Tibial nerve (tissue), 4 donors: ENCODE measurements around the gene STYK1.

ENCODE experiments used
- CTCF ChIP-seq, 5 experiments: fragments of 200-600 bp in 3 of 5; fragments of 450-650 bp in 2 of 5; sonication (generic) in 3 of 5; IDR thresholded peaks; one replicate each; pipeline ENCODE4 v1.5.1; 2016 to 2019; ENCODE audit warnings: antibody characterized with exemption in 5 of 5, mild to moderate bottlenecking in 3 of 5, moderate library complexity in 2 of 5
- EP300 ChIP-seq, 2 donors: sonication (generic); formaldehyde crosslinking; IDR thresholded peaks; one replicate each; pipeline ENCODE4 v1.6.1; 2017; ENCODE audit warnings: antibody characterized with exemption in 2 of 2, mild to moderate bottlenecking in 1 of 2
- POLR2A ChIP-seq, 2 donors: fragments of 450-650 bp; IDR thresholded peaks; one replicate each; pipeline ENCODE4 v1.6.1; 2017; ENCODE audit warnings: antibody characterized with exemption in 2 of 2, mild to moderate bottlenecking in 2 of 2, moderate library complexity in 2 of 2

DNA sequence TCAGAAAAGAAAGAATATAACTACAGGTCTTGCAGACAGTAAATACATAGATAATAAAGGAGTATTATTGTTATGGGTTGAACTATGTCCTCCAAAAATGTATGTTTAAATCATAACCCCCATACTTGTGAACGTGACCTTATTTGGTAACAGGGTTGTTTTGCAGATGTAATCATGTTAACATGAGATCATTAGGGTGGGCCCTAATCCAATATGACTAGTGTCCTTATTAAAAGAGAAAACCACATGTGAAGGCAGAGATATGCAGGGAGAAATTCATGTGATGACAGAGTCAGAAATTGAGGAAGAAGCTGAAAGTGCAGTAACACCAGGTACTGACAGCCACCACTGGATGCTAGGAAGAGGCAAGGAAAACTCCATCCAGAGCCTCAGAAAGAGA, 89.4 kb downstream of the STYK1 start:
- TF ChIP-seq POLR2A (IDR thresholded peaks at IDR 0.05) = no peak
- TF ChIP-seq CTCF (IDR thresholded peaks at IDR 0.05) = no peak
- no peak for TF ChIP-seq EP300 (IDR thresholded peaks at IDR 0.05)
